Type B pancreatic cell (in vitro differentiated cells): ENCODE measurements around the gene BGN. TPM values are rescaled to one million over a fixed set of nuclear protein-coding genes. Genes with fewer than 3 reads are reported as not detected.
A peak's percentile ranks its signal among the peaks of the same experiment; 100 is the strongest.

ENCODE experiments used
- DNase-seq: peaks from one replicate; pipeline ENCODE4 v3.0.0; 2021; ENCODE audit warnings: mixed read lengths; ENCODE audit not compliant: unreplicated experiment; ENCODE audit errors: extremely low spot score
- H3K27ac Mint-ChIP-seq: 2 replicates; pipeline ENCODE4 v1.8.0; 2021; ENCODE audit warnings: mild to moderate bottlenecking, mixed read lengths
- H3K27me3 Mint-ChIP-seq: 2 replicates; pipeline ENCODE4 v1.8.0; 2021; ENCODE audit warnings: mixed read lengths
- H3K36me3 Mint-ChIP-seq: 2 replicates; pipeline ENCODE4 v1.8.0; 2021; ENCODE audit warnings: mixed read lengths
- H3K4me1 Mint-ChIP-seq: one replicate; pipeline ENCODE4 v1.8.0; 2021; ENCODE audit warnings: mixed read lengths; ENCODE audit not compliant: unreplicated experiment
- H3K4me3 Mint-ChIP-seq: 2 replicates; pipeline ENCODE4 v1.8.0; 2021; ENCODE audit warnings: mild to moderate bottlenecking, mixed read lengths
- H3K9me3 Mint-ChIP-seq: 2 replicates; pipeline ENCODE4 v1.8.0; 2021; ENCODE audit warnings: mixed read lengths
- long read RNA-seq: library from polyadenylated mRNA; unstranded; transcript quantifications from one replicate; pipeline ENCODE4 v2.0.0, GENCODE V29; 2020
- total RNA-seq: library from RNA; stranded (reverse); gene quantifications from 2 replicates; pipeline ENCODE4 v1.2.1, GENCODE V29; 2021; ENCODE audit warnings: low replicate concordance
- TF ChIP-seq, protein P1 (sequence below): fragments of 200-600 bp; sonication (generic); conservative IDR thresholded peaks from 2 replicates; pipeline ENCODE4 v1.5.0; 2021; ENCODE audit warnings: antibody characterized with exemption, mild to moderate bottlenecking

BGN gene
- total RNA-seq = 2.7 and 29.6 TPM in 2 replicates
- long read RNA-seq, partial matches to known transcripts = 0 of 1 reads
- long read RNA-seq, other reads (novel, unspliced or antisense) = 0 of 1 reads

DNA sequence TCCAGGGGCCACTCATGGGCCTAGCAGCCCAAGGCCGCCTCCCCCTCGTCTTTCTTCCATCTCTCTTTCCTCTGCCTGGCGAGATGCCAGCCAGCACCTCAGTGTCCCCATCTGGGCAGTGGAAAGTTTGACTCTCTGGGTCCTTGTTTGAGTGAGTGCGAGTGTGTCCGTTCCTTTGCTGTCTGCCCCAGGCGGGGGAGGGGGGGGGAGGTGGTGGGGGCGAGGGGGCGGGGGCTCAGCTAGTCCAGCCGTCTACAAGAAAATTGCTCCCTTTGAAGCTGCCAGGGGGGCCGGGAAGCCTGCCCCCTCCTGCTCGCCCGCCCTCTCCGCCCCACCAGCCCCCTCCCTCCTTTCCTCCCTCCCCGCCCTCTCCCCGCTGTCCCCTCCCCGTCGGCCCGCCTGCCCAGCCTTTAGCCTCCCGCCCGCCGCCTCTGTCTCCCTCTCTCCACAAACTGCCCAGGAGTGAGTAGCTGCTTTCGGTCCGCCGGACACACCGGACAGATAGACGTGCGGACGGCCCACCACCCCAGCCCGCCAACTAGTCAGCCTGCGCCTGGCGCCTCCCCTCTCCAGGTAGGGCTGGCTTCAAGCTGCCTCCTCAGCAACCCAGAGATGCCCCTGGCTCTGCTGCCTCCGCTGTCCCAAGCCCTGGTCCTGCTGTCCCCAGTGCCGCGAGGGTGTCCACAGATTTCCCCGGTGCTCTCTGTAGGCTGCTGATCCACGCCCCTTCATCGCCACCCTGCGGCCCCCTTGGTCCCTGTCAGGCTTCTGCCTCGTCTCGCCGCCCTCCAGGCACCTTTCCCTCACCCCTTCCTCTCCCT, at the start of gene BGN:
Gene BGN, plus strand, starts transcription at position 440 of the 821 bp plus-strand sequence. CDS start 9,652 bp downstream, outside the sequence.
- Mint-ChIP-seq H3K4me3 (peak within 1 kb of the TSS; percentile 81), H3K27me3 (no peaks in the 10 kb centered on the region), H3K4me1 (peaks cover 5% of the 10 kb centered on the region), H3K36me3 (no peaks in the 10 kb centered on the region), H3K27ac (no peak within 1 kb of the TSS), H3K9me3 (no peaks in the 10 kb centered on the region)
- DNase-seq = no peak
- TF ChIP-seq, protein P1, sequence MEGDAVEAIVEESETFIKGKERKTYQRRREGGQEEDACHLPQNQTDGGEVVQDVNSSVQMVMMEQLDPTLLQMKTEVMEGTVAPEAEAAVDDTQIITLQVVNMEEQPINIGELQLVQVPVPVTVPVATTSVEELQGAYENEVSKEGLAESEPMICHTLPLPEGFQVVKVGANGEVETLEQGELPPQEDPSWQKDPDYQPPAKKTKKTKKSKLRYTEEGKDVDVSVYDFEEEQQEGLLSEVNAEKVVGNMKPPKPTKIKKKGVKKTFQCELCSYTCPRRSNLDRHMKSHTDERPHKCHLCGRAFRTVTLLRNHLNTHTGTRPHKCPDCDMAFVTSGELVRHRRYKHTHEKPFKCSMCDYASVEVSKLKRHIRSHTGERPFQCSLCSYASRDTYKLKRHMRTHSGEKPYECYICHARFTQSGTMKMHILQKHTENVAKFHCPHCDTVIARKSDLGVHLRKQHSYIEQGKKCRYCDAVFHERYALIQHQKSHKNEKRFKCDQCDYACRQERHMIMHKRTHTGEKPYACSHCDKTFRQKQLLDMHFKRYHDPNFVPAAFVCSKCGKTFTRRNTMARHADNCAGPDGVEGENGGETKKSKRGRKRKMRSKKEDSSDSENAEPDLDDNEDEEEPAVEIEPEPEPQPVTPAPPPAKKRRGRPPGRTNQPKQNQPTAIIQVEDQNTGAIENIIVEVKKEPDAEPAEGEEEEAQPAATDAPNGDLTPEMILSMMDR = peak; percentile 58

DNA sequence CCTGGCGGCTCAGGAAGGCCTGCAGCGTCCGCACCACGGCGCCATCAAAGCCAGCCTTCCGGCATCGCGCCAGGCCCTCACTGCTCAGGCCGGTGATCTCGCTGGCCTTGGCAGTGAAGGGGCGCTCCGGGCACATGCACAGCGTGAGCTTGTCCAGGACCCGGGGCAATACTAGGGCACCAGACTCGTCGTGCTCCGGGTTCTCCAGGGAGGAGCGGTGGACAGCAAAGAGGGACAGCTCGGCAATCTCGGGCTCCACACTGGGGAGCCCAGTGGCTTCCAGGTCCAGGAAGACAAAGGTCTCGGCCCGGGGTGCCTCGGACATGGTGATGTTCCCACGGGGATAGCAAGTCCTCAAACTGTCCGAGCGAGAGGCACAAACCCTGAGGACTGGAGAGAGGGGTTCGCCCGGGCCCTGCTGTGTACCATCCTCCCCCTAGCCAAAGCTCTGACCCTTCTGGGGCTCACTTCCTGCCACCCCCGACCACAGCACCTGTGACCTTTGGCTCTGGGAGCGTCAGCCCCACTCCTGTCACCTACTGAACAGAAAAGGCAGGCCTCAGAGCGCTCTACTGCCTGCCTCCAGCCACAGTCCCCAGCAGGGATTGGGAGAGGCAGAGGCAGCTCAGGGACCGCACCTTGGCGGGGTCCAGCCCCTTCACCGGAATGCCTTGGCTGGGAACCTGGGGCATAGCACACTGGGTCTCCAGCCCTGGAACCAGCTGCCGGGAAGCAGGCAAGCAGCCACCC, 49.5 kb upstream of the BGN start:
- DNase-seq = no peak
- no peak overlapping the region for H3K4me3 Mint-ChIP-seq
- no peak overlapping the region for H3K27ac Mint-ChIP-seq
- no peaks in the 10 kb centered on the region for H3K36me3 Mint-ChIP-seq
- TF ChIP-seq, protein P1 = no peak
- no peaks in the 10 kb centered on the region for H3K9me3 Mint-ChIP-seq
- H3K4me1 Mint-ChIP-seq = no peaks in the 10 kb centered on the region
- H3K27me3 Mint-ChIP-seq = no peaks in the 10 kb centered on the region

DNA sequence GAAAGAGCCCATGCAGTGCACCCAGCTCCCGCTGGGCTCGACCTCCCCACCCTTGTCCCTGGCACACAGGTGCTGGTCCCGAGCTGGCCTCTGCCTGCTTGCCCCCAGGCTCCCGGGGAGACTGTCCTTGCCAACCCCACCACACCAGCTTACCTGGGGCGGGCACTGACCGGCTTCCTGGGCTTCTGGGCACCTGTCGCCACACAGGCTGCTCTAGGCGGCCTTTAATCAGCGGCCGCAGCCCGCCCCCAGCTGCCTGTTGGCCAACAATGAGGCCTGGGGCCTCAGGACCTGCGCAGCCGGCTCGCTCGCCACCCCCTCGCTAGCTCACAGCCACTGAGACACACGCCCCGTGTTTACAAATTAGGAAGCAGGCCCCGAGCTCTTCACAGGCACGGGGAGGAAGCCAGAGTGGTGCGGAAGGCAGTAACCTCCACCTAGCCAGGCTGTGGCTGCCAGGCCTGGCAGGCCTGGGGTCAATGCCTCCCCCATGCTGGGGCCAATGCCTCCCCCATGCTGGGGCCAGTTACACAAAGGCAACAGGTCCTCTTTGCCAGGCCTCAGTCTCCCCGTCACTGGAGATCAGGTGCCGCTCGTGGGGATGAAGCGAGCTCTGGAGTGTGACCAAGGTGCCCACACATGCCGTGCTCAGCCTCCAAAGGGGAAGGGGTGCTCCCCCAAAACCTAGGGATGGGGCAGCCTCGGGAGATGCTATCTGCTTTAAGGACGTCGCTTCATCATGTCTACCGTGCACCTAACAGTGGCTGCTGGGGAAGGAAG, 48.7 kb upstream of the BGN start, which contains the start of gene TREX2:
Gene TREX2, minus strand, starts transcription at position 201 of the 780 bp plus-strand sequence. CDS start 626 bp downstream, outside the sequence.
- Mint-ChIP-seq H3K36me3 (peaks cover 2% of the 10 kb centered on the region), H3K27ac (no peak within 1 kb of the TSS), H3K4me3 (no peak within 1 kb of the TSS), H3K9me3 (no peaks in the 10 kb centered on the region), H3K4me1 (no peaks in the 10 kb centered on the region), H3K27me3 (no peaks in the 10 kb centered on the region)
- no peak for DNase-seq
- TF ChIP-seq, protein P1 = no peak

DNA sequence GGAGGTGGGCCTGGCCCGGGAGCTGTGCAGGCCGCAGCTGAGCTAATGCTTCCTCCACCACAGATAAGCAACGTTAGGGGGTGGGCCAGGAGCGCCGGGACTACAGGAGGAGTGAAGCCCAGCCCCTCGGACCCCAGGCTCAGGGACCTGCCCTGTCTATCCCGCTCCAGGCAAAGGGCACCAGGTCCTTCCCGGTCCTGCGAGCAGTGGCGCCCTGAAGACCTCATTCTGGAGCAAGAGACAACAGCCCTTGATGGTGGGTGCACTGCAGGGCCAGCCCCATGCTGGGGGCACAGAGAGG, 48.2 kb upstream of the BGN start:
- Mint-ChIP-seq H3K4me3 (no peak overlapping the region), H3K27me3 (no peaks in the 10 kb centered on the region), H3K36me3 (peaks cover 4% of the 10 kb centered on the region), H3K9me3 (no peaks in the 10 kb centered on the region), H3K4me1 (no peaks in the 10 kb centered on the region), H3K27ac (no peak overlapping the region)
- TF ChIP-seq, protein P1 = no peak
- no peak for DNase-seq

DNA sequence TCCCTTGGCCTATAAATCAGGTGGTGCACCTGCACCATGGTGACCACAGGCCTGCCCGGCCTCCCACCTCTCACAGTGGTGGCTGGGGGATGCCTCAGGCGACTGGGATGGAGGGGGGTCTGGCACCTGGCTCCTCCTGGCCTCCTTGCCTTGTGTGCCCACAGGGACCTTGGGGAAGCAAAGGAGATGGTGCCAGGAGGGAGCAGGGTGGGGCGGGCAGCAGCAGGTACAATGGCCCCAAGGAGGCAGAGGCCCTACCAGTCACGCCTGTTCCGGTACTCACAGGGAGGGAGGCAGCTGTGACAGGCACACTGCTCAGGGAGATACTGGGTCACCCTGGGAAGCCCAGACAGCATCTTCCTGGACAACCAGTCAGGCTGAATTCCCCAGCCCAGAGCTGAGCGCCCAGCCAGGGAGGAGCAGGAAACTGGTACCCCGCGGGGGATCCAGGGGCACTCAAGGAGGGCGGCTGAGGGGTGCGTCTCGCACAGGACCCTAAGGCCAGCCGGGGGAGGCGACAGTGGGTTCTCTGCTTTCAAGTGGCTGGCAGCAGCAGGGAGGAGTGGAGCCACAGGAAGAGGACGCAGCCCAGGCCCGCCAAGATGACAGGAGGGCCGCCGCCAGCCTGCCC, 47.7 kb upstream of the BGN start:
- DNase-seq = no peak
- no peaks in the 10 kb centered on the region for H3K4me1 Mint-ChIP-seq
- peaks cover 4% of the 10 kb centered on the region for H3K36me3 Mint-ChIP-seq
- H3K27ac Mint-ChIP-seq = no peak overlapping the region
- H3K27me3 Mint-ChIP-seq = no peaks in the 10 kb centered on the region
- TF ChIP-seq, protein P1 = no peak
- H3K9me3 Mint-ChIP-seq = no peaks in the 10 kb centered on the region
- no peak overlapping the region for H3K4me3 Mint-ChIP-seq
